Calu3 (cell line): Measurements from ENCODE around the gene ARL8A. TPM values are rescaled to one million over a fixed set of nuclear protein-coding genes. Genes with fewer than 3 reads are reported as not detected.

Source experiments
- BruUV-seq: library from RNA; stranded (reverse); fragments of 400-500 nt; replicated peaks from 2 replicates; lab custom pipeline; 2021; lab: Mats Ljungman, UMichigan
- CTCF ChIA-PET: fragments of 300-600 bp; sonication (Branson Sonifier 250); formaldehyde crosslinking; loops from one replicate; lab custom pipeline; 2022; ENCODE audit warnings: antibody characterized with exemption; lab: Charles Lee
- DNase-seq: peaks from one replicate; pipeline ENCODE4 v3.0.0; 2022
- H3K27ac Mint-ChIP-seq: one replicate; pipeline ENCODE4 v1.8.0; 2022; ENCODE audit warnings: mixed read lengths; ENCODE audit not compliant: unreplicated experiment
- H3K27me3 Mint-ChIP-seq: one replicate; pipeline ENCODE4 v1.8.0; 2022; ENCODE audit warnings: mixed read lengths; ENCODE audit not compliant: unreplicated experiment
- H3K36me3 Mint-ChIP-seq: one replicate; pipeline ENCODE4 v1.8.0; 2022; ENCODE audit warnings: mild to moderate bottlenecking, moderate library complexity, mixed read lengths; ENCODE audit not compliant: insufficient read depth, unreplicated experiment
- H3K4me1 Mint-ChIP-seq: one replicate; pipeline ENCODE4 v1.8.0; 2022; ENCODE audit warnings: mild to moderate bottlenecking, low read depth, mixed read lengths; ENCODE audit not compliant: unreplicated experiment
- H3K4me3 Mint-ChIP-seq: one replicate; pipeline ENCODE4 v1.8.0; 2022; ENCODE audit warnings: mild to moderate bottlenecking, low read depth, moderate library complexity, mixed read lengths; ENCODE audit not compliant: unreplicated experiment
- H3K9me3 Mint-ChIP-seq: one replicate; pipeline ENCODE4 v1.8.0; 2022; ENCODE audit warnings: low read depth, mixed read lengths; ENCODE audit not compliant: unreplicated experiment
- intact Hi-C: fragments of 100-400 bp; cut with micrococcal nuclease; formaldehyde crosslinking; loops from one replicate; pipeline ENCODE4 v1.10.0; 2022; ENCODE audit not compliant: unreplicated experiment
- total RNA-seq: library from RNA; stranded (reverse); gene quantifications from 2 replicates; pipeline ENCODE4 v1.2.3, GENCODE V29; 2022
- TF ChIP-seq, protein P1 (sequence below): fragments of 200-600 bp; IDR thresholded peaks from one replicate; pipeline ENCODE4 v1.8.0; 2022; ENCODE audit warnings: antibody characterized with exemption; ENCODE audit not compliant: unreplicated experiment

The ARL8A gene
- total RNA-seq, 1 experiment from 2014 or later: 64.1 TPM

DNA sequence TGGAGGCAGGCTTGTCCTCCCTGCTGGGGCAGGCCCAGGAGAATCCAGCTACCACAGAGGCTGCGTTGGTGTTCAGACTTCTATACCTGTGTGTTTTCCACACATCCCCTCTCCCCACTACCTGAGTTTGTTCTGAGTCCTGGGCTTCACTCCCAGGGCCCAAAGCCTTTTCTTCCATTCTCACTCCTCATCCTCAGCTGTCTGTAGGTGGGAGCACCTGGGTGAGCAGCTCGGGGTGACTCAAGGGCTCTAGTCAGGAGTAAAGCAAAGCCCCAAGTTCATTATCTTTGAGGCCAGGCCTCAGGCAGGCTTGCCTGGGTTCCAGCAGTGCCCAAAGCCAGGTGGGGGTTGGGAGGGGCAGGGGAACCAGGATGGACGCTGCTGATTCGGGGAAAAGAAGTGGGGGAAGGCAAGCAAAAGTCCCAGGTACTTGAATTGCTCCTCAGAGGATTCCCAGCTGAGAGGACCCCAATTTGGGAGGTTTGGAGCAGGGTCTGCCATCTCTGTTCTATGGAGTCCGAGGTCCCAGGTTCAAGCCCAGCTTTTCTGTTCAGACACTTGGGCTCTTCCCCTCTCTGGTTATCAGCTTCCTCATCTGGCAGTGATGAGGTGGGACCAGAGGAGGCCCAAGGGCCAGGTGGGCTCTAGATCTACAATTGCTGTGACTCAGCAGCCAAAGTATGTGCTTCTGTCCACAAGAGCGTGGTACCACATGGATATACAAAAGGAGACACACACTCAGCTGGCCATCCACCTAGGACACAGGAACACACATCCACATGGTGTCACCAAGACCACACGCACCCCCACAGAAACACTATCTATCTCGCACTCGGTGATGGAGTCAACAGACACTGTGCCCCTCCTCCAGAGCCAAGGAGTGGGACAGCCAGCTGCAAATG is 21.7 kb upstream of the ARL8A start:
- peaks cover 55% of the 10 kb centered on the region for H3K27me3 Mint-ChIP-seq
- no peak overlapping the region for H3K4me3 Mint-ChIP-seq
- BruUV-seq: no TSS peak
- H3K36me3 Mint-ChIP-seq: no peaks in the 10 kb centered on the region
- intact Hi-C loops: no loop called here
- H3K27ac Mint-ChIP-seq: no peak overlapping the region
- TF ChIP-seq, protein P1, sequence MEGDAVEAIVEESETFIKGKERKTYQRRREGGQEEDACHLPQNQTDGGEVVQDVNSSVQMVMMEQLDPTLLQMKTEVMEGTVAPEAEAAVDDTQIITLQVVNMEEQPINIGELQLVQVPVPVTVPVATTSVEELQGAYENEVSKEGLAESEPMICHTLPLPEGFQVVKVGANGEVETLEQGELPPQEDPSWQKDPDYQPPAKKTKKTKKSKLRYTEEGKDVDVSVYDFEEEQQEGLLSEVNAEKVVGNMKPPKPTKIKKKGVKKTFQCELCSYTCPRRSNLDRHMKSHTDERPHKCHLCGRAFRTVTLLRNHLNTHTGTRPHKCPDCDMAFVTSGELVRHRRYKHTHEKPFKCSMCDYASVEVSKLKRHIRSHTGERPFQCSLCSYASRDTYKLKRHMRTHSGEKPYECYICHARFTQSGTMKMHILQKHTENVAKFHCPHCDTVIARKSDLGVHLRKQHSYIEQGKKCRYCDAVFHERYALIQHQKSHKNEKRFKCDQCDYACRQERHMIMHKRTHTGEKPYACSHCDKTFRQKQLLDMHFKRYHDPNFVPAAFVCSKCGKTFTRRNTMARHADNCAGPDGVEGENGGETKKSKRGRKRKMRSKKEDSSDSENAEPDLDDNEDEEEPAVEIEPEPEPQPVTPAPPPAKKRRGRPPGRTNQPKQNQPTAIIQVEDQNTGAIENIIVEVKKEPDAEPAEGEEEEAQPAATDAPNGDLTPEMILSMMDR: no peak
- CTCF ChIA-PET: interaction anchor here (0.8 to 1.2 kb wide), 2 partner anchors 10 to 23 kb away, joined by 3 to 6 read pairs; no protein-coding TSS in a partner anchor
- H3K4me1 Mint-ChIP-seq: no peaks in the 10 kb centered on the region
- no peaks in the 10 kb centered on the region for H3K9me3 Mint-ChIP-seq
- DNase-seq: no peak

DNA sequence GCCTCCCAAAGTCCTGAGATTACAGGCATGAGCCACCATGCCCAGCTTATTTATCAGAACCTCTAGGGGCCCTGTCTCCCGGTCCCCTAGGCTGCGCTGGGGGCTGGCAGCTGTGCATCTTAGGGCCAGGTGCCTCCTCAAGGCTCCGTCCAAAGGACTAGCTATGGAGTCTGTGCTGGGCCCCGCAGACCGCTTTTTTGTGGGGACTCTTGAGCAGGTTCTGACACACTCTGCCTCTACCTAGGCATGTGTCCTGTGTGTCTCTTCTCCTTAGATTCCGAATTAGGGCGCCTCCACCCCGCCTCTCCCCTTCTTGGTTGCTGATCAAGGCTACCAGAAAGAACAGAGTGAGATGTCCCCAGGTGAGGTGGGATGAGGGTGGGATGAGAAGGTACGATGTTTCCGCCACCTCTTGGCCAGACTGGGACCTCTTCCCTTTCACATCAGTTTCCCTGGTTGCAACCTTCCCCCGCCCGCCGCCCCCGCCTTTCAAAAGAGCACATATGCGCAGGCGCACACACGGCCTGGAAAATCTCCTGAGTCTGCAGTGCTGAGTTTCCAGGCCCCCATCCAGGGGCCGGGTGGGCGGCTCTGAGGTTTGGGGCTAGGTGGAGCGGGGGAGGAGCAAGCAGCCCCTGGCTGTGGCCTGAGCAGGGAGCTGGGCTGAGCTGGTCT is 20.9 kb upstream of the ARL8A start:
- TF ChIP-seq, protein P1: no peak
- H3K4me1 Mint-ChIP-seq: no peaks in the 10 kb centered on the region
- DNase-seq: no peak
- peaks cover 63% of the 10 kb centered on the region for H3K27me3 Mint-ChIP-seq
- CTCF ChIA-PET: interaction anchor here (0.5 to 1.2 kb wide), 3 partner anchors 9 to 416 kb away, joined by 3 to 6 read pairs (median 3); no protein-coding TSS in a partner anchor
- H3K36me3 Mint-ChIP-seq: no peaks in the 10 kb centered on the region
- H3K27ac Mint-ChIP-seq: no peak overlapping the region
- H3K9me3 Mint-ChIP-seq: no peaks in the 10 kb centered on the region
- no peak overlapping the region for H3K4me3 Mint-ChIP-seq
- intact Hi-C loops: no loop called here
- BruUV-seq: no TSS peak

DNA sequence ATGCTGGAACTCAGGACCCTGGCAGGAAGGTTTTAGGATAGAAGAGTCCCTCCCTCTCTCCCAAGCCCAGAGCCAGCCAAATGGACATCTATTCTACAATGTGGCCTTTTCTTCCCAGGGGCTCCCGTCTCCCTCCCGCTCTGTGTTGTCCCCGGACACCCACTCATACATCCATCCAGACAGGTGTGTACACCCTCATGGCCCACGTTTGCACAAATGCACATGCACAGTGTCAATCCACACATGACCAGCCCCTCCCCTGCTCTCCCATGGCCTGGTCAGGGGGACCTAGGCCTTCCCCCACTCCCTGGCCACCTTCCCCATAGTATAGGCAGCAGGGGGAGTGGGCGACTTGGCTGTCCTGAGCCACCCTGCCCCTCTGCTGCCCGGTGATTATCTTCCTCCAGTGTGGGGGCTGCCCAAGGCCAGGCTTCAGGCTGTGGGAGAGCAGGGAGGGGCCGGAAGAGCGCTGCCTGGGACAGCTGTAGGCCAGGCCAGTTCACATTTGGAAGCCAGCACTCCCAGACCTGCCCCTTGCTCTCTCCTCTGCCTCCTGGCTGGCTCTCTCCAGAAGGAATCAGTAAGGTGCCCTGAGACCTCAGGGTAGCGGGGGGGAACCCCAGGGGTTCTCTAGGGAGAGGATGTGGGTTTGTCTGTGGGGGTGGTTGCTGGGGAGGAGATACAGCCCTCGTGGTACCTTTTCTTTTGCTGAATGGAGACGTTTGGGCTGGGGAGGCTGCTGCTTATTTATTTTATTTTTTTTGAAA is 19.9 kb upstream of the ARL8A start:
- intact Hi-C loops: no loop called here
- Mint-ChIP-seq H3K27me3 (peaks cover 60% of the 10 kb centered on the region), H3K4me3 (no peak overlapping the region), H3K9me3 (no peaks in the 10 kb centered on the region), H3K4me1 (no peaks in the 10 kb centered on the region), H3K27ac (no peak overlapping the region), H3K36me3 (no peaks in the 10 kb centered on the region)
- no peak for DNase-seq
- TF ChIP-seq, protein P1: no peak
- no TSS peak for BruUV-seq
- CTCF ChIA-PET: interaction anchor here (0.5 kb wide), 1 partner anchor 417 kb away, joined by 3 read pairs; no protein-coding TSS in a partner anchor
